ENCODE data around the gene ATL1. TPM values are rescaled to one million over a fixed set of nuclear protein-coding genes. Genes with fewer than 3 reads are reported as not detected.

Gene ATL1
- total and polyA plus RNA-seq, 2 experiments from 2014 or later = 4.3 to 6.0 TPM

GRCh38 chr14:50531595-50532501 lies 28.1 kb upstream of the ATL1 start:
- peak overlapping the region; percentile 79 for H2AFZ ChIP-seq

GRCh38 chr14:50532502-50533240 lies 27.3 kb upstream of the ATL1 start, which contains the start of gene MAP4K5:
MAP4K5 (minus strand) TSS chr14:50532569; CDS start chr14:50532049, 520 bp downstream.
- peak within 1 kb of the TSS; percentile 99 for H3K27ac ChIP-seq
- peaks cover 17% of the 10 kb centered on the region for H3K4me1 ChIP-seq (ENCODE audit: insufficient read depth)
- no peaks in the 10 kb centered on the region for H3K9me3 ChIP-seq (ENCODE audit: low read depth)
- H3K9me2 ChIP-seq (replicated peaks; ENCODE audit: insufficient read depth) = no peaks in the 10 kb centered on the region
- peak within 1 kb of the TSS; percentile 94 for H3K4me2 ChIP-seq
- TF ChIP-seq CTCF (IDR thresholded peaks at IDR 0.05; ENCODE audit: poor library complexity) (peak; percentile 98), EZH2 (IDR thresholded peaks at IDR 0.05; ENCODE audit: borderline replicate concordance) (no peak), EZH2phosphoT487 (IDR thresholded peaks at IDR 0.05; ENCODE audit: low read depth, severe bottlenecking, unreplicated experiment) (no peak)
- 2% methylated on average over 54 of the region's 60 CpGs for WGBS (ENCODE audit: low lambda C conversion rate, missing lambda C conversion rate)
- no peaks in the 10 kb centered on the region for H3K36me3 ChIP-seq (replicated peaks; ENCODE audit: insufficient read depth, low read depth)
- H3K4me3 ChIP-seq = peak within 1 kb of the TSS; percentile 94
- DNase-seq (ENCODE audit: low spot score) = peak; percentile 96
- H3K79me2 ChIP-seq = peaks cover 46% of the 10 kb centered on the region
- H3K27me3 ChIP-seq = no peaks in the 10 kb centered on the region
- peak within 1 kb of the TSS; percentile 95 for H2AFZ ChIP-seq
- peaks cover 39% of the 10 kb centered on the region for H4K20me1 ChIP-seq (ENCODE audit: insufficient read depth, poor library complexity, severe bottlenecking)

More at GRCh38 chr14:50531595-50532501, 28.1 kb upstream of the ATL1 start:
- H3K79me2 ChIP-seq = peaks cover 54% of the 10 kb centered on the region
- H3K27ac ChIP-seq = peak overlapping the region; percentile 99
- H3K9me3 ChIP-seq (ENCODE audit: low read depth) = no peaks in the 10 kb centered on the region
- H3K36me3 ChIP-seq (replicated peaks; ENCODE audit: insufficient read depth, low read depth) = no peaks in the 10 kb centered on the region
- peak overlapping the region; percentile 94 for H3K4me3 ChIP-seq
- WGBS (ENCODE audit: low lambda C conversion rate, missing lambda C conversion rate) = under 1% methylated on average over 63 of the region's 82 CpGs
- peaks cover 20% of the 10 kb centered on the region for H3K4me1 ChIP-seq (ENCODE audit: insufficient read depth)
- peak overlapping the region; percentile 88 for H3K4me2 ChIP-seq
- peaks cover 46% of the 10 kb centered on the region for H4K20me1 ChIP-seq (ENCODE audit: insufficient read depth, poor library complexity, severe bottlenecking)
- TF ChIP-seq EZH2 (IDR thresholded peaks at IDR 0.05; ENCODE audit: borderline replicate concordance) = no peak
- no peak for TF ChIP-seq CTCF (IDR thresholded peaks at IDR 0.05; ENCODE audit: poor library complexity)
- TF ChIP-seq EZH2phosphoT487 (IDR thresholded peaks at IDR 0.05; ENCODE audit: low read depth, severe bottlenecking, unreplicated experiment) = no peak
- DNase-seq (ENCODE audit: low spot score) = peak; percentile 72
- no peaks in the 10 kb centered on the region for H3K27me3 ChIP-seq
- no peaks in the 10 kb centered on the region for H3K9me2 ChIP-seq (replicated peaks; ENCODE audit: insufficient read depth)

GRCh38 chr14:50533241-50533705 lies 26.7 kb upstream of the ATL1 start:
- peak overlapping the region; percentile 95 for H2AFZ ChIP-seq
- TF ChIP-seq CTCF (IDR thresholded peaks at IDR 0.05; ENCODE audit: poor library complexity) = no peak
- no peak for TF ChIP-seq EZH2phosphoT487 (IDR thresholded peaks at IDR 0.05; ENCODE audit: low read depth, severe bottlenecking, unreplicated experiment)
- H3K9me3 ChIP-seq (ENCODE audit: low read depth) = no peaks in the 10 kb centered on the region
- WGBS (ENCODE audit: low lambda C conversion rate, missing lambda C conversion rate) = 42% methylated on average over 5 of the region's 5 CpGs
- H3K9me2 ChIP-seq (replicated peaks; ENCODE audit: insufficient read depth) = no peaks in the 10 kb centered on the region
- peaks cover 40% of the 10 kb centered on the region for H3K79me2 ChIP-seq
- H3K36me3 ChIP-seq (replicated peaks; ENCODE audit: insufficient read depth, low read depth) = no peaks in the 10 kb centered on the region
- H4K20me1 ChIP-seq (ENCODE audit: insufficient read depth, poor library complexity, severe bottlenecking) = peaks cover 33% of the 10 kb centered on the region
- H3K27me3 ChIP-seq = no peaks in the 10 kb centered on the region
- peak overlapping the region; percentile 39 for H3K4me3 ChIP-seq
- peak overlapping the region; percentile 94 for H3K4me2 ChIP-seq
- peaks cover 12% of the 10 kb centered on the region for H3K4me1 ChIP-seq (ENCODE audit: insufficient read depth)
- H3K27ac ChIP-seq = peak overlapping the region; percentile 99
- no peak for DNase-seq (ENCODE audit: low spot score)
